Activated CD4-positive, alpha-beta T cell treated with anti-CD3 and anti-CD28 coated beads, Interleukin-2, amount 50 U/mL, for 16 hours (primary cell): ENCODE data around the gene C16orf78.

ENCODE experiments used
- DNase-seq: peaks from one replicate; pipeline ENCODE4 v3.0.0-alpha.2; 2020

Gene C16orf78

GRCh38 chr16:49437344-49437743, 63.7 kb downstream of the C16orf78 start:
- DNase-seq, result no peak

- no peak for DNase-seq
Measured at GRCh38 chr16:49439050-49439449, 65.4 kb downstream of the C16orf78 start.

DNA sequence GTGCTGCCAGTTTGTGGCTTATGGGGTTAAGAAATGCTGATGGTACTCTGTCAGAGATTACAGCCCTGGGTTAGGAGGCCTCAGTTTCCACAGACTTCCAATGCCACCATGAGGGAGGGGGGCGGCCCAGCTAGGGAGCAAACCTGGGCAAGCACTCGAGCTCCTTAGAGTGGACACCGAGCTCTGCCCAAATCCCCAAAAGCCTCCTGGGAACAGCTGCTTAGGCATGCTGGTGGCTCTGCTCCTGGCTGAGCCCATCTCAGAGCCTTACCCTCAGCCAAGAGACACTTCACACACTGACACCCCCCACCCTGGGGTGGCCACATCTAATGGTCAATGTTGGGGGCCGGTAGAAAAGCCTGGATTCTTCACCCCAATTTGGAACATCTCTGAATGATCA, 66.1 kb downstream of the C16orf78 start:
- DNase-seq, result no peak

- DNase-seq, result no peak
Measured at GRCh38 chr16:49440156-49441065, 66.8 kb downstream of the C16orf78 start.

GRCh38 chr16:49441366-49441780, 67.8 kb downstream of the C16orf78 start:
- peak; percentile 60 for DNase-seq

DNA sequence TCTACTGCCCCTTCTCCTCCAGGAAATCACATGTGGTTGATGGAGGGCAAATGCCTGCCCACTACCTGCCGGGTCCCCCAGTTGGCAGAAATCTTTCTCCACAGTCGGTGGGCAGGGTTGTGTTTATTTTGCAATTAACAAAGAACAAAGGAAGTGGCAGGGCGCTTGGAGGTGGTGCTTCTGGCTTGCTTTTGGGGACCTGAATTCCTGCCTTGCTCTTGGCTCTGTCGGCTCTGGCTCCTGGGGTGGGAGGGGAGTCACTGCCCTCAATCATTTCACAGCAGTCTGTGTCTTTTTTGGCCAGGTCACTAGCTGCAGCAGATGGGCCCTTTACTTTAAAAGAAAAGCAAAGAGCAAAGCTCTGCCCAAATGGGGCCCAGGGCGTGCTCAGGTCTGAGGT, 69.2 kb downstream of the C16orf78 start:
- no peak for DNase-seq

- no peak for DNase-seq
Measured at GRCh38 chr16:49443576-49443975, 70.0 kb downstream of the C16orf78 start.

- DNase-seq, result no peak
Measured at GRCh38 chr16:49446805-49447204, 73.2 kb downstream of the C16orf78 start.
